ENCODE results near the gene GRAP2. TPM values are rescaled to one million over a fixed set of nuclear protein-coding genes. Genes with fewer than 3 reads are reported as not detected.

GRAP2 gene
- total and polyA plus RNA-seq, 2 of the 8 experiments (the other 6 are each of a cell fraction or from before 2014, with no cell fraction given) = 0.08 TPM; not detected in 1

GRCh38 chr22:39960791-39961746 lies 60.2 kb downstream of the GRAP2 start:
- no peaks in the 10 kb centered on the region for H3K79me2 ChIP-seq (ENCODE audit: control insufficient read depth in 1 of 2, insufficient read depth in 2 of 2, low read length in 2 of 2)
- H3K4me2 ChIP-seq (ENCODE audit: insufficient read depth in 1 of 2, low read depth in 2 of 2, low read length in 2 of 2) = no peak overlapping the region
- no peak overlapping the region for H3K4me3 ChIP-seq (ENCODE audit: extremely low read depth in 1 of 4, insufficient read depth in 2 of 4, low read depth in 3 of 4, low read length in 4 of 4)

More at GRCh38 chr22:39960791-39961746, 60.2 kb downstream of the GRAP2 start:
- Histone ChIP-seq H3K23ac (ENCODE audit: insufficient read length) (no peak overlapping the region), H3K14ac (ENCODE audit: insufficient read length) (no peak overlapping the region), H3K79me1 (ENCODE audit: low read depth, low read length) (no peaks in the 10 kb centered on the region), H2BK5ac (ENCODE audit: low read depth, low read length) (no peak overlapping the region), H3K4ac (replicated peaks; ENCODE audit: insufficient read length, low read depth, low read length) (no peak overlapping the region), H2AFZ (ENCODE audit: low read length) (no peak overlapping the region), H3K9ac (replicated peaks in 1 of 4; ENCODE audit: extremely low read depth in 1 of 4, low read depth in 3 of 4, low read length in 3 of 4) (no peak overlapping the region), H3K23me2 (ENCODE audit: low read depth, low read length) (no peaks in the 10 kb centered on the region), H3K56ac (replicated peaks; ENCODE audit: insufficient read length, low read depth, low read length) (no peak overlapping the region), H3K18ac (ENCODE audit: extremely low read depth, low read length) (no peak overlapping the region), H4K91ac (replicated peaks; ENCODE audit: insufficient read length, low read length) (no peak overlapping the region), H4K20me1 (replicated peaks in 1 of 2; ENCODE audit: control insufficient read depth in 1 of 2, insufficient read depth in 2 of 2, low read length in 2 of 2) (no peaks in the 10 kb centered on the region), H3K4me1 (replicated peaks in 1 of 4; ENCODE audit: control insufficient read depth in 3 of 4, insufficient read depth in 4 of 4, low read length in 3 of 4) (peaks cover 0 to 6% (median 3%) of the 10 kb centered on the region in 4 experiments; a peak in 4 of 7 replicates), H2BK120ac (replicated peaks; ENCODE audit: low read depth, low read length) (no peak overlapping the region), H2BK20ac (ENCODE audit: low read length) (0 out of 2 replicates have a peak overlapping the region, but pooled peaks have one; percentile 6), H2BK12ac (ENCODE audit: low read depth, low read length) (no peak overlapping the region; the same call in 1 of the 2 replicates), H3K9me3 (ENCODE audit: insufficient read depth in 2 of 2, low read depth in 1 of 2, low read length in 1 of 2) (no peaks in the 10 kb centered on the region), H3K27me3 (replicated peaks in 1 of 4; ENCODE audit: control insufficient read depth in 3 of 4, extremely low read depth in 1 of 4, insufficient read depth in 3 of 4, low read length in 3 of 4) (peaks cover 0 to 7% (median 0%) of the 10 kb centered on the region in 4 experiments; a peak in 3 of 7 replicates), H4K8ac (ENCODE audit: extremely low read depth, insufficient read depth, low read length) (no peak overlapping the region), H2BK15ac (ENCODE audit: low read length) (no peak overlapping the region), H4K5ac (ENCODE audit: insufficient read length, low read depth, low read length) (no peak overlapping the region), H3K27ac (ENCODE audit: low read depth, low read length) (no peak overlapping the region), H3K36me3 (ENCODE audit: control insufficient read depth in 2 of 4, insufficient read depth in 4 of 4, low read length in 3 of 4) (no peaks in the 10 kb centered on the region), H2AK5ac (ENCODE audit: low read depth, low read length) (no peak overlapping the region)
- DNase-seq (ENCODE audit: low read depth in 1 of 2, low spot score in 2 of 2) = no peak
- TF ChIP-seq GTF2F1 (IDR thresholded peaks at IDR 0.05; ENCODE audit: borderline replicate concordance, low read depth, low read length) (no peak), BCL11A (IDR thresholded peaks at IDR 0.05; ENCODE audit: low read depth in 2 of 2, low read length in 2 of 2) (no peak)
- POLR2A ChIA-PET (ENCODE audit: partially characterized antibody) = no interaction called here
- 90% methylated on average over 13 of the region's 13 CpGs; no CpG with 5 or more reads in 1 of the 2 experiments for WGBS, 2 experiments (ENCODE audit: extremely low coverage in 1 of 2, insufficient coverage in 1 of 2, insufficient read length in 1 of 2, insufficient replicate concordance in 2 of 2, low coverage in 1 of 2, low lambda C conversion rate in 2 of 2, missing lambda C conversion rate in 1 of 2)
- no peak for FAIRE-seq
- CTCF ChIA-PET (ENCODE audit: partially characterized antibody) = interaction anchor here (1.0 to 3.2 kb wide), 5 partner anchors 8 to 63 kb away, joined by 3 to 14 read pairs (median 7); no protein-coding TSS in a partner anchor

Data from H1 (cell line).